HEK293T (cell line): Measurements from ENCODE around the gene ASXL1.

Experiments
- BHLHE40 ChIP-seq: fragments of 450-650 bp; IDR thresholded peaks from 2 replicates; pipeline ENCODE4 v1.6.1; 2016; ENCODE audit warnings: mild to moderate bottlenecking, moderate library complexity, borderline replicate concordance
- ELF4 ChIP-seq: fragments of 450-650 bp; IDR thresholded peaks from 2 replicates; pipeline ENCODE4 v1.6.1; 2017; ENCODE audit warnings: antibody characterized with exemption
- FOXA1 ChIP-seq: fragments of 450-650 bp; IDR thresholded peaks from 2 replicates; pipeline ENCODE4 v1.6.1; 2016; ENCODE audit warnings: mild to moderate bottlenecking
- FOXK2 ChIP-seq: fragments of 450-650 bp; IDR thresholded peaks from 2 replicates; pipeline ENCODE4 v1.6.1; 2016; ENCODE audit warnings: mild to moderate bottlenecking
- FOXM1 ChIP-seq: fragments of 450-650 bp; IDR thresholded peaks from 2 replicates; pipeline ENCODE4 v1.6.1; 2017; ENCODE audit warnings: mild to moderate bottlenecking, borderline replicate concordance
- HDGF ChIP-seq: fragments of 450-650 bp; IDR thresholded peaks from 2 replicates; pipeline ENCODE4 v1.6.1; 2017; ENCODE audit warnings: antibody characterized with exemption, borderline replicate concordance
- L3MBTL2 ChIP-seq: fragments of 450-650 bp; conservative IDR thresholded peaks from 2 replicates; pipeline ENCODE4 v1.6.1; 2016; ENCODE audit warnings: mild to moderate bottlenecking
- LEF1 ChIP-seq: fragments of 450-650 bp; IDR thresholded peaks from 2 replicates; pipeline ENCODE4 v1.6.1; 2017; ENCODE audit warnings: mild to moderate bottlenecking, borderline replicate concordance
- NFRKB ChIP-seq: fragments of 450-650 bp; IDR thresholded peaks from 2 replicates; pipeline ENCODE4 v1.6.1; 2016; ENCODE audit warnings: mild to moderate bottlenecking, moderate library complexity
- SP1 ChIP-seq: fragments of 450-650 bp; IDR thresholded peaks from 2 replicates; pipeline ENCODE4 v1.6.1; 2017
- SUZ12 ChIP-seq: fragments of 450-650 bp; IDR thresholded peaks from 2 replicates; pipeline ENCODE4 v1.6.1; 2016; ENCODE audit warnings: mild to moderate bottlenecking
- TARDBP ChIP-seq: fragments of 450-650 bp; IDR thresholded peaks from 2 replicates; pipeline ENCODE4 v1.6.1; 2016
- ZNF384 ChIP-seq: fragments of 450-650 bp; IDR thresholded peaks from 2 replicates; pipeline ENCODE4 v1.6.1; 2016

- TF ChIP-seq ELF4 (no peak), SP1 (no peak), FOXK2 (no peak), FOXA1 (no peak), SUZ12 (no peak), BHLHE40 (no peak), L3MBTL2 (no peak), ZNF384 (no peak), NFRKB (no peak), LEF1 (no peak), TARDBP (no peak), FOXM1 (no peak), HDGF (no peak)
These were observed 87.6 kb downstream of the ASXL1 start for GRCh38 chr20:32445539-32446273.
